GM18505 (cell line): Measurements from ENCODE around the gene CSGALNACT2.
"Not testable (repeated sequence)": the region's sequence is repeated elsewhere in the genome, so short reads cannot be mapped to it uniquely, and the experiment has no call there.

Source experiments
- ATAC-seq: cut with Tn5 transposase; IDR thresholded peaks from one replicate; pipeline ENCODE4 v1.9.1; 2021; ENCODE audit not compliant: unreplicated experiment
- POLR2A ChIP-seq: IDR thresholded peaks from 4 replicates; pipeline ENCODE4 v1.6.1; 2011; ENCODE audit warnings: borderline replicate concordance; ENCODE audit not compliant: insufficient read depth, insufficient read length; ENCODE audit errors: extremely low read depth

The CSGALNACT2 gene

GRCh38 chr10:43177595-43177994 lies 39.4 kb downstream of the CSGALNACT2 start:
- ATAC-seq = no peak
- TF ChIP-seq POLR2A = no peak

DNA sequence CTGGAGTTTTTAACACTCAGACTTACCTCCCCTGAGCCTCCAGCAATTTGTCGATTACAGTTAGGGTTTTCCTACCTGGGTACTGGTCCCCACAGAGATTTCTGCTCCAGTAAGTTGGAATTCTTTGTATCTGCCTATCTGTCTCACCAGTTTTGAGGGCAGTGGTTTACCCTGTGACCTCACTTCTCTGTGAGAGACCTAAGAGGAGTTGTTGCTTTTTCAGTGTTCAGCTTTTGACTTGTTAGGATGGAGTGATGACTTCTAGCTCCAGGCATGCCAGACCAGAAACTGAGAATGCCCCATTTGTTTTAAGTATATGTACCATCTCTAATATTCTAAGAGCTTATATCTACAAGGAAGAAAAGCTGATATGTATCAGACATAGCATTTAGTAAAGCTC lies 42.9 kb downstream of the CSGALNACT2 start:
- TF ChIP-seq POLR2A = no peak
- no peak for ATAC-seq

GRCh38 chr10:43183764-43184163 lies 45.5 kb downstream of the CSGALNACT2 start:
- ATAC-seq = not testable (repeated sequence)

- ATAC-seq = no peak
- TF ChIP-seq POLR2A = no peak
Measured at GRCh38 chr10:43186150-43186549, 47.9 kb downstream of the CSGALNACT2 start.

- ATAC-seq = no peak
- no peak for TF ChIP-seq POLR2A
Measured at GRCh38 chr10:43187213-43187612, 49.0 kb downstream of the CSGALNACT2 start.

DNA sequence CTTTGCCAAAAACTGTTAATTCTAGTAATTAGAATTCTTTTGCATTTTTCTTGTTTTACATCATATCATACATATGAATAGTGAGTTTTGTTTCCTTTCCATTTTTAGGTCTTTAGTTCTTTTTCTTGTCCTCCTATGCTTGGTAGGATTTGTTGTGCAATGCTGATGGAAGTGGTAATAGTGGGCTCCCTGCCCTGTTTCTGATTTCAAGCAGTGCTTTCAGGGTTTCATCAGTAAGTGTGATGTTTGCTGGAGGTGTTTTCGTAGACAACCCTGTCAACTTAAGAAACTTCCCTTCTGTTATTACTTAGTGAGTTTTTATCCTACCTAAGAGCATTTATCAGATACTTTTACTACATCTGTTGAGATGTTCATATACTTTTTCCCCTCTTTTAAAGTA lies 50.5 kb downstream of the CSGALNACT2 start:
- no peak for ATAC-seq
- no peak for TF ChIP-seq POLR2A

- TF ChIP-seq POLR2A = no peak
Measured at GRCh38 chr10:43190289-43190688, 52.0 kb downstream of the CSGALNACT2 start.

GRCh38 chr10:43190775-43191174 lies 52.5 kb downstream of the CSGALNACT2 start:
- ATAC-seq = no peak
- no peak for TF ChIP-seq POLR2A

More at GRCh38 chr10:43190289-43190688, 52.0 kb downstream of the CSGALNACT2 start:
- no peak for ATAC-seq

- ATAC-seq = no peak
- no peak for TF ChIP-seq POLR2A
Measured at GRCh38 chr10:43192884-43193283, 54.6 kb downstream of the CSGALNACT2 start.

- no peak for TF ChIP-seq POLR2A
- ATAC-seq = no peak
Measured at GRCh38 chr10:43193496-43194080, 55.3 kb downstream of the CSGALNACT2 start.

- no peak for ATAC-seq
- TF ChIP-seq POLR2A = no peak
Measured at GRCh38 chr10:43194266-43194665, 56.0 kb downstream of the CSGALNACT2 start.

DNA sequence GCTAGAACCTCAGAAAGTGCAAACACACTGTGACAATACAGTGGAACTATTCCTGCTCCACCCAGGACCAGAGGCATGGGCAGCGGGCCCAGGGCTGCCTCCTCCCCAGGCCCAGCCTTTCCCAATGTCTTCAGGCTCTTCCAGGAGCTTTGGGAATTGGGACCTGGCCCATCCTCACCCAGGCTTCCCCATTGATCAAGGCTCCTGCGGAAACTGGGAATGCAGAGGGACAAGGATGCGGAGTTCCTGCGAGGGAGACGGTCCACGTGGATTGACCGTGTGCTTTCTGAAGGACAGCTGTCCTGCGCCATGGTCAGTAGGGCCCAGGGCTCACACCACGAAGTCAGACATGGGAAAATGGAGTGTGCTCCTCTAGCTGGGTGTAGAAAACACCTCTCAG lies 56.6 kb downstream of the CSGALNACT2 start:
- no peak for ATAC-seq
- no peak for TF ChIP-seq POLR2A

DNA sequence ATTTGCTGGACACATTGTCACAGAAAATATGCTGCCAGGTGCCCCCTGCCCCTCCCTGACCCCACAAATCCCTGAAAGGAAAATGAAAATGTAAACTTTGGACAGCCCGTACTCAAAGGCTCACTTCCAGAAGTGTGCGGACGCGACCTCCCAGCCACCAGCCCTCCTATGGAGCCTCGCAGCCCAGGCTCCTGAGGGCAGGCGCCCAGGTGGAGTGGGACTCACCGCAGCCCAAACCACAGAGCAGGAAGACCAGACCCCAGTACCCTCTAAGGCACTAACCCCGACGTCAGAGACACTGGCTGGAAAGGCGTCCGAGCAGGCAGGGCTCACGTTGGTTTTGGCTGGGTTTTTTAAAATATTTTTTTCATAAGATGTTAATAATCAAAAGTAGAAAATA lies 57.3 kb downstream of the CSGALNACT2 start:
- no peak for TF ChIP-seq POLR2A
- no peak for ATAC-seq

DNA sequence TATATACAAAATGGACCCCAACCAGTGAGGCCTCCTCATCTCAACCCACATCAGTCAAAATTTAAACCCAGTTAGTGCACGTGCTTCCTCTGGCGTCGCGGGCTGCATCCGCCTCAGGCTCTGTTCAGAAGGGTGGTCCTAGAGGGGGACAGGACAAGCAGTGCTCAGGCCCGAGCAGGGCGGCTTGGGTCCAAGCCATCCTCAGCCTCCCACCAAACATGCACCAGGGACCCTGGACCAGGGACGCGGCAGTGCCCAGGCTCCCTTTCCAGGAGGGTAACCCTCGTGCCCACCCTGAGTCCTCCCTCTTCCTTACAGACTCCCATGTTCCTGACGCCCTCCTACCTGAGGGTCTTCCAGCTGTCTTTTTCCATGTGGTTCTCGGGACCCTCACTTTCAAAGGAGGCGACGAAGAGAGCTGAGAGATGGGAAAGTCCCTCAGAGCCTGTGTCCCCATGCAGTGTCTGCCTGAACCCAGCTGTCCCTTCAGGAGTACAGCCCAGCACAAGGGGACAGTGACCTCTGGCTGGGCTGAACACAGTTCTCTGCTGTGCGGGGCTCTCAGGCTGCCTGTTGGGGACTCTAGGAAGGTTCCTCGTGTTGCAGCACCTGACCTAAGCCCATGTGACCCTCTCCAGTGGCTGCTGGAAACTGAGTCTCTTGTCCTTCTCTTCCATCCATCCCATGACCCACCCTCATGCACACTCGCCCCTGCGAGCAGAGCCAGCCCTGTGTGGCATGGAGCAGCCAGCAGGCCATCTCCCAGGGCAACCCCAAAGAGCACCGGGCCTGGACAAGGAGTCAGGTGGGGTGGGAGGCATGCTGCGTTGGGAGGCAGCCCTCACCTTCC lies 58.1 kb downstream of the CSGALNACT2 start:
- ATAC-seq = no peak
- no peak for TF ChIP-seq POLR2A
